T-helper 2 cell treated with Interferon-gamma antibody and Interleukin-4, amounts not matched to agents 5 μg/mL and 100 μg/mL, for 36 hours (primary cell): ENCODE data around the gene RNPC3.
"Not testable (repeated sequence)": the region's sequence is repeated elsewhere in the genome, so short reads cannot be mapped to it uniquely, and the experiment has no call there.

ENCODE experiments used
- DNase-seq: peaks from one replicate; pipeline ENCODE4 v3.0.0; 2021; ENCODE audit warnings: low spot score
- H3K27ac Mint-ChIP-seq: one replicate; pipeline ENCODE4 v1.8.0; 2021; ENCODE audit warnings: mild to moderate bottlenecking, mixed read lengths
- H3K27me3 Mint-ChIP-seq: one replicate; pipeline ENCODE4 v1.8.0; 2021; ENCODE audit warnings: low read depth, mixed read lengths
- H3K36me3 Mint-ChIP-seq: one replicate; pipeline ENCODE4 v1.8.0; 2021; ENCODE audit warnings: low read depth, mixed read lengths
- H3K4me1 Mint-ChIP-seq: one replicate; pipeline ENCODE4 v1.8.0; 2021; ENCODE audit warnings: low read depth, mixed read lengths
- H3K4me3 Mint-ChIP-seq: one replicate; pipeline ENCODE4 v1.8.0; 2022; ENCODE audit warnings: mild to moderate bottlenecking, moderate library complexity, mixed read lengths
- H3K9me3 Mint-ChIP-seq: one replicate; pipeline ENCODE4 v1.8.0; 2021; ENCODE audit warnings: mixed read lengths

RNPC3 gene

GRCh38 chr1:103576784-103577183 lies 51.3 kb downstream of the RNPC3 start:
- not testable (repeated sequence) for H3K36me3 Mint-ChIP-seq, H3K4me3 Mint-ChIP-seq, H3K27ac Mint-ChIP-seq, H3K27me3 Mint-ChIP-seq, H3K4me1 Mint-ChIP-seq, H3K9me3 Mint-ChIP-seq, DNase-seq

DNA sequence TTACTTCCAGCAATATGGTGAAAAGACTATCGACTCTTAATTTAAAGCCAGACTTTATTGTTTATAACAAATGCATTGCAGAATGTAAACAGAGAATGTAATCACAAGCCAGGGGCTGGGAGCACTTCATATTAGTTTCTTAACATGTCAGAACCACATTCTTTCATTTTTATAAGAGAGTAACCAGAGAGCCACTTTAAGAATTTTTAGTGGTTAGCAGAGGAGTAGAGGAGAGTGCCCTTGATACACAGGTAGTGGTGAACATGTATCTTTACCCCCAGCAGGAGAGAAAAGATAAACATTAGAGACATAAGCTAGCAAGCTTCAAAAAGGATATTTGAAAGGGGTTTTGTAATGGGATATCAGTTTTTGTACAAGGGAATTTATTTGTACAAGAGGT lies 57.0 kb downstream of the RNPC3 start:
- Mint-ChIP-seq H3K4me1 (no peaks in the 10 kb centered on the region), H3K36me3 (no peaks in the 10 kb centered on the region), H3K27me3 (no peaks in the 10 kb centered on the region), H3K27ac (no peak overlapping the region), H3K9me3 (no peaks in the 10 kb centered on the region), H3K4me3 (no peak overlapping the region)
- no peak for DNase-seq

GRCh38 chr1:103583887-103584286 lies 58.4 kb downstream of the RNPC3 start:
- DNase-seq: no peak
- H3K4me1 Mint-ChIP-seq: no peaks in the 10 kb centered on the region
- H3K27me3 Mint-ChIP-seq: no peaks in the 10 kb centered on the region
- no peak overlapping the region for H3K27ac Mint-ChIP-seq
- H3K9me3 Mint-ChIP-seq: peaks cover 3% of the 10 kb centered on the region
- H3K36me3 Mint-ChIP-seq: no peaks in the 10 kb centered on the region
- no peak overlapping the region for H3K4me3 Mint-ChIP-seq

- DNase-seq: no peak
- H3K4me3 Mint-ChIP-seq: no peak overlapping the region
- H3K27ac Mint-ChIP-seq: no peak overlapping the region
- H3K9me3 Mint-ChIP-seq: peaks cover 7% of the 10 kb centered on the region
- no peaks in the 10 kb centered on the region for H3K36me3 Mint-ChIP-seq
- no peaks in the 10 kb centered on the region for H3K27me3 Mint-ChIP-seq
- H3K4me1 Mint-ChIP-seq: no peaks in the 10 kb centered on the region
These were observed 59.0 kb downstream of the RNPC3 start for GRCh38 chr1:103584537-103584936.

- not testable (repeated sequence) for H3K4me3 Mint-ChIP-seq, H3K27me3 Mint-ChIP-seq, H3K36me3 Mint-ChIP-seq, H3K4me1 Mint-ChIP-seq, H3K27ac Mint-ChIP-seq, H3K9me3 Mint-ChIP-seq, DNase-seq
These were observed 77.2 kb downstream of the RNPC3 start for GRCh38 chr1:103602740-103603139.
